ENCODE measurements around the gene ATXN7.

The ATXN7 gene

DNA sequence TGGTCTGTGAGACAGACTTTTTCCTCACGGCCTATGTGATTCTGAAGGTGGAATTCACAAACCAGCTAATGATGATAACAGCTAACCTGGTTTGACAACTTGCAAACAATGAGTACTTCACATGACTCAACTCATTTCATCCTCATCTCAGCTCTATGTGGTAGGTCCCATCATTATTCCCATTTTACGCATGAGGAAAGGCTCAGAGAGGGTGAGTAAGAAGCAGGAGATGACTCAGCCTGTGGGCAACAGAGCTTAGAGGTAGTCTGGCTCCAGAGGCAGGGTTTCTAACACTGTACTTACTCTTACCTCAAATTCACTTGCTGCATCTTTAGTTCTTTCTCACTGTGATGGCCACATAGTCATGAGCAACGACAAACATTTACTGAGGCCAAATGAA, 185.5 kb downstream of the ATXN7 start:
- DNase-seq (ENCODE audit: low read depth), result no peak

DNA sequence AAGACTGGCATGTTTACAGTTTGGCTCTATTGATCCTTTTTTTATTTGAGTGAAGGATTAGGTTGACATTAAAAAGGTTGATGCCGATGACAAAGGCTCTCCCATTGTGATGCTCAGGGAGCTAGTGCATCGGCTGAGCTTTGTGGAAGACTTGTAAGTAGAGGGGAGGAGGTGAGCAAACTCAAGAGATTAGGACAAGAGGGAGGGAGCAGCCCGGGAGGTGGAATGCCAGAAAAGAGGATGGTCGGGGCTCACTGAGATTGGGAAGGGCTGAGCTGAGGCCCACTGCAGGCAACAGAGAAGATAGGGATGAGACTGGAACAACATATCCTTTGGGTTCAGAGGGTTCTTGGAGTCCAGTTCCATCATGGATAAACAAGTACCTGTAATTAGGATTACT, 186.2 kb downstream of the ATXN7 start:
- DNase-seq (ENCODE audit: low read depth), result no peak
